GM10248 (cell line): Measurements from ENCODE around the gene DDX42.

ENCODE experiments used
- CTCF ChIA-PET: fragments of 300-600 bp; sonication (Branson Sonifier 250); formaldehyde crosslinking; extraction: SDS; loops from one replicate; lab custom pipeline; 2021; ENCODE audit warnings: antibody characterized with exemption; lab: Yijun Ruan, JAX
- POLR2A ChIA-PET: fragments of 350-650 bp; sonication (Branson Sonifier 250); formaldehyde crosslinking; extraction: SDS; loops from one replicate; lab custom pipeline; 2020; ENCODE audit warnings: antibody characterized with exemption; lab: Yijun Ruan, JAX
- DNase-seq: peaks from one replicate; pipeline ENCODE4 v3.0.0; 2012; ENCODE audit errors: extremely low spot score
- CTCF ChIP-seq: IDR thresholded peaks from 2 replicates; pipeline ENCODE4 v1.5.1; 2012; ENCODE audit warnings: mild to moderate bottlenecking, low read depth; ENCODE audit errors: extremely low read depth, missing control alignments, control extremely low read depth

DDX42 gene

GRCh38 chr17:63816669-63817068 lies 42.7 kb downstream of the DDX42 start:
- DNase-seq = peak; percentile 1
- ChIA-PET POLR2A (no interaction called here), CTCF (interaction anchor here (1.0 to 2.8 kb wide), 4 partner anchors 11 to 32 kb away, joined by 3 to 10 read pairs (median 5); partner anchors contain the start of genes FTSJ3 and PSMC5)
- no peak for TF ChIP-seq CTCF

- peak; percentile 4 for DNase-seq
- TF ChIP-seq CTCF = no peak
- CTCF ChIA-PET = interaction anchor here (0.9 to 1.7 kb wide), 7 partner anchors 10 to 31 kb away, joined by 3 to 7 read pairs (median 4); partner anchors contain the start of gene FTSJ3
- POLR2A ChIA-PET = no interaction called here
Measured at GRCh38 chr17:63817736-63818385, 43.9 kb downstream of the DDX42 start.

DNA sequence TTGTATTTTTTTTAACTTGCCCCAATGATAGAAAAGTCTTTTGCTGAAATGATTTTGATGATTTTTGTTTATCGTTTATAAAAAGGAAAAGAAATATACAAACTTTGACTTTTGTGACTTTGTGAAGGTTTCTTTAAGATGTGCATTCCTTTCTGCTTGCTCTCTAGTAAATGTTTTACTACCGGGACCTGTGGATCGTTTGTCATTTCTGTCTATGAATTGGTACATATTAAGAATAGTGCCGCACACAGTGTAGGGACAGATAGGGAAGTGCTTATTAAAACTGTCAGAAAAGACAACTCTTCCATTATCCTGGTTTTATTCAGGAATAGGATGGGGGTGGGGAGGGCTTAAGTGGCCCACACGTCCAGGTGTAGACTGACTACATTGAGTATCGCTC lies 45.2 kb downstream of the DDX42 start:
- POLR2A ChIA-PET = no interaction called here

GRCh38 chr17:63819585-63820537 lies 45.9 kb downstream of the DDX42 start:
- POLR2A ChIA-PET = interaction anchor here (1.1 kb wide), 1 partner anchor 39 kb away, joined by 4 read pairs; no protein-coding TSS in a partner anchor
- no peak for TF ChIP-seq CTCF
- DNase-seq = no peak
- CTCF ChIA-PET = interaction anchor here (1.1 to 1.7 kb wide), 5 partner anchors 10 to 45 kb away, joined by 3 to 6 read pairs (median 4); no protein-coding TSS in a partner anchor

More for the DNA sequence above, 45.2 kb downstream of the DDX42 start:
- no peak for DNase-seq
- no peak for TF ChIP-seq CTCF
- CTCF ChIA-PET = interaction anchor here (1.1 to 1.7 kb wide), 5 partner anchors 13 to 30 kb away, joined by 3 to 7 read pairs (median 4); no protein-coding TSS in a partner anchor

DNA sequence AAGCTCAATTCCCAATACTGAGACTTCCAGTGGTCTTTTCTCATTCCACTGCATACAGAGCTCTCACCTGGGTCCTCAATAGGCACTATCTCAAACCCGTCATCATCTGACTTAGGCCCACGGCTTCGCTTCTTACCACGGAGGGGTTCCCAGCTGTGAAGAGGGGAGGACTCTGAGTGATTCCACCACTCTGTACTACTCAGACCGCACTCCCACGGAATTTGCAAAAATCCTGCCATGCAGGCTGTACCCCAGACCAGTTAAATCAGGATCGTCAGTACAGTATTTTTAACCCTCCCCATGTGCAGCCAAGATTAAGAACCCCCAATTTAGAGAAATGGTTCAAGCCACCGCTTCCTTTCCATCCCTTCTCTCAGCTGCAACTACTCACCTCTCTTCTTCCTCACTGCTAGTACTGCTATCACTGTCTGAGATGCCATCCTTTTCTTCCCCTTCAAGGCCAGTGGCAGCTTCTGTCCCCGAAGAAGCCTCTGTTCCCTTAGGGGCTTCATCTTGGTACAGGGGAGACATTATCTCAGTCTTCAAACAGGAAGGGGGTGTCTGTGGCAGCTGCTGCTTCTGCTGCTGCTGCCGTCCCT lies 47.1 kb downstream of the DDX42 start:
- POLR2A ChIA-PET = no interaction called here
- no peak for TF ChIP-seq CTCF
- CTCF ChIA-PET = interaction anchor here (1.1 to 1.6 kb wide), 5 partner anchors 12 to 46 kb away, joined by 3 to 6 read pairs (median 4); no protein-coding TSS in a partner anchor
- no peak for DNase-seq
